ENCODE results near the gene YPEL2. TPM values are rescaled to one million over a fixed set of nuclear protein-coding genes. Genes with fewer than 3 reads are reported as not detected.

Gene YPEL2
- total RNA-seq, 1 experiment from 2014 or later, result 0.98 TPM

DNA sequence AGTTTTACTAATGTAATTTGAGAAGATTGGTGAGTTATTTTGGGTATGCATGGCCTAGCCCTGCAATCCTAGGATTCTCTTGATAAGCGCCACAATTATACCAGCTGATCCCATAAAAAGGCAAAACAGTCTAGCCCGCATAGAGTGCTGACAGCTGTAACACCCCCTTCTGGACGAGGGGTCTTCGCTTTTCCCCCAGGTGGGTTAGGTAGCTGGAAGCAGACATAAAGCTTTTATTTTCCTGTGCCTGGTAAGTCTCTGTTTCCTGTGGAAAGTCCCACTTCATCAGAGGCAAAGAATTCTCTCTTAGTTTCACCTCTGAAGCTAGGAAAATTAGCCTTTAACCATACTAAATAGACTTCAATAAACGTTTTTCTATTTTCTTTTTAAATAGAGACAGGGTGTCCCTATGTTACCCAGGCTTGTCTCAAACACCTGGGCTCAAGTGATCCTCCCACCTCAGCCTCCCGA is 108.3 kb downstream of the YPEL2 start:
- TF ChIP-seq, protein P1, sequence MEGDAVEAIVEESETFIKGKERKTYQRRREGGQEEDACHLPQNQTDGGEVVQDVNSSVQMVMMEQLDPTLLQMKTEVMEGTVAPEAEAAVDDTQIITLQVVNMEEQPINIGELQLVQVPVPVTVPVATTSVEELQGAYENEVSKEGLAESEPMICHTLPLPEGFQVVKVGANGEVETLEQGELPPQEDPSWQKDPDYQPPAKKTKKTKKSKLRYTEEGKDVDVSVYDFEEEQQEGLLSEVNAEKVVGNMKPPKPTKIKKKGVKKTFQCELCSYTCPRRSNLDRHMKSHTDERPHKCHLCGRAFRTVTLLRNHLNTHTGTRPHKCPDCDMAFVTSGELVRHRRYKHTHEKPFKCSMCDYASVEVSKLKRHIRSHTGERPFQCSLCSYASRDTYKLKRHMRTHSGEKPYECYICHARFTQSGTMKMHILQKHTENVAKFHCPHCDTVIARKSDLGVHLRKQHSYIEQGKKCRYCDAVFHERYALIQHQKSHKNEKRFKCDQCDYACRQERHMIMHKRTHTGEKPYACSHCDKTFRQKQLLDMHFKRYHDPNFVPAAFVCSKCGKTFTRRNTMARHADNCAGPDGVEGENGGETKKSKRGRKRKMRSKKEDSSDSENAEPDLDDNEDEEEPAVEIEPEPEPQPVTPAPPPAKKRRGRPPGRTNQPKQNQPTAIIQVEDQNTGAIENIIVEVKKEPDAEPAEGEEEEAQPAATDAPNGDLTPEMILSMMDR (conservative IDR thresholded peaks at IDR 0.05), result no peak
- Histone ChIP-seq H3K79me2 (ENCODE audit: insufficient read depth, low read length) (no peaks in the 10 kb centered on the region), H4K20me1 (ENCODE audit: control insufficient read depth, insufficient read depth, insufficient read length) (no peaks in the 10 kb centered on the region), H3K4me2 (ENCODE audit: insufficient read depth, insufficient read length, low read length) (no peak overlapping the region), H3K4ac (ENCODE audit: low read depth, low read length) (no peak overlapping the region), H4K8ac (replicated peaks; ENCODE audit: insufficient read length, low read depth, low read length) (no peak overlapping the region), H3T11ph (ENCODE audit: low read length) (no peak overlapping the region), H2BK15ac (ENCODE audit: low read depth, low read length) (no peak overlapping the region), H3K9ac (ENCODE audit: extremely low read depth, insufficient read length, low read length) (no peak overlapping the region), H3K4me1 (ENCODE audit: insufficient read depth, low read length) (no peaks in the 10 kb centered on the region), H2BK5ac (ENCODE audit: insufficient read length, low read length) (no peak overlapping the region), H3K56ac (ENCODE audit: insufficient read length, low read depth, low read length) (no peak overlapping the region), H2AFZ (ENCODE audit: low read length) (no peak overlapping the region), H3K27ac (ENCODE audit: insufficient read length, low read depth, low read length) (no peak overlapping the region), H3K18ac (ENCODE audit: insufficient read length, low read depth, low read length) (no peak overlapping the region), H3K23ac (ENCODE audit: insufficient read length, low read depth, low read length) (no peak overlapping the region), H2BK120ac (ENCODE audit: low read depth, low read length, poor library complexity, severe bottlenecking) (no peak overlapping the region), H3K79me1 (ENCODE audit: insufficient read depth, low read depth, low read length, poor library complexity, severe bottlenecking) (no peaks in the 10 kb centered on the region), H3K27me3 (ENCODE audit: insufficient read depth, low read length) (no peaks in the 10 kb centered on the region), H4K5ac (ENCODE audit: insufficient read length, low read depth, low read length) (no peak overlapping the region), H2BK20ac (ENCODE audit: low read depth, low read length, poor library complexity, severe bottlenecking) (no peak overlapping the region), H2AK5ac (ENCODE audit: insufficient read length, low read length) (no peak overlapping the region), H2BK12ac (ENCODE audit: insufficient read length, low read depth, low read length) (no peak overlapping the region), H3K23me2 (ENCODE audit: insufficient read length, low read depth, low read length, poor library complexity, severe bottlenecking) (no peaks in the 10 kb centered on the region), H4K91ac (ENCODE audit: insufficient read length, low read depth, low read length) (no peak overlapping the region), H3K9me3 (ENCODE audit: control insufficient read depth, low read depth, low read length) (no peaks in the 10 kb centered on the region), H3K14ac (ENCODE audit: insufficient read depth, low read length) (no peak overlapping the region)
- Mint-ChIP-seq H3K4me3 (no peak overlapping the region), H3K27me3 (ENCODE audit: low read depth) (no peaks in the 10 kb centered on the region), H3K27ac (no peak overlapping the region), H3K4me1 (peaks cover 6 to 11% of the 10 kb centered on the region in 2 experiments), H3K9me3 (no peaks in the 10 kb centered on the region; a peak in 1 of 5 replicates), H3K36me3 (ENCODE audit: insufficient read depth in 1 of 3, low read depth in 3 of 3) (no peaks in the 10 kb centered on the region)
- WGBS (ENCODE audit: extremely low coverage, insufficient read length, low lambda C conversion rate), result no CpG with 5 or more reads among the region's 6 CpGs
- no peak for DNase-seq
